Fibroblast of lung (primary cell): ENCODE results near the gene PIGC. TPM values are rescaled to one million over a fixed set of nuclear protein-coding genes. Genes with fewer than 3 reads are reported as not detected.

Experiments
- DNase-seq, 2 donors: peaks; one replicate each; pipeline versions ENCODE4 v3.0.0 to v3.0.0-alpha.2; 2010; ENCODE audit warnings: low read depth in 2 of 2
- H2AFZ ChIP-seq: 2 replicates; pipeline ENCODE4 v1.5.1; 2012; ENCODE audit warnings: low read length, control low read depth, inconsistent platforms
- H3K27ac ChIP-seq: 2 replicates; pipeline ENCODE4 v1.5.1; 2011; ENCODE audit warnings: low read length, control low read depth; ENCODE audit not compliant: insufficient read depth
- H3K27me3 ChIP-seq: 2 replicates; pipeline ENCODE4 v1.5.1; 2011; ENCODE audit warnings: mild to moderate bottlenecking, low read length; ENCODE audit not compliant: control insufficient read depth, insufficient read depth
- H3K36me3 ChIP-seq: 2 replicates; pipeline ENCODE4 v1.5.1; 2011; ENCODE audit warnings: low read length; ENCODE audit not compliant: control insufficient read depth, insufficient read depth
- H3K4me1 ChIP-seq: 2 replicates; pipeline ENCODE4 v1.5.1; 2011; ENCODE audit warnings: low read length; ENCODE audit not compliant: control insufficient read depth, insufficient read depth; ENCODE audit errors: extremely low read depth
- H3K4me2 ChIP-seq: 2 replicates; pipeline ENCODE4 v1.5.1; 2011; ENCODE audit warnings: low read length, control low read depth; ENCODE audit not compliant: insufficient read depth; ENCODE audit errors: extremely low read depth
- H3K4me3 ChIP-seq, 4 experiments: fragments of 200-600 bp in 1 of 4; sonication (generic) in 1 of 4; replicated peaks in 1 of 4; 2 replicates each; pipeline ENCODE4 v1.5.1; 2011 to 2016; ENCODE audit warnings: low read length in 4 of 4, low read depth in 3 of 4, mild to moderate bottlenecking in 3 of 4, control low read depth in 2 of 4, inconsistent platforms in 1 of 4, mixed read lengths in 1 of 4; ENCODE audit not compliant: insufficient read depth in 1 of 4; ENCODE audit errors: control extremely low read depth in 1 of 4
- H3K79me2 ChIP-seq: 2 replicates; pipeline ENCODE4 v1.5.1; 2012; ENCODE audit warnings: mild to moderate bottlenecking, low read length, inconsistent platforms; ENCODE audit not compliant: control insufficient read depth, insufficient read depth
- H3K9ac ChIP-seq: 2 replicates; pipeline ENCODE4 v1.5.1; 2011; ENCODE audit warnings: mild to moderate bottlenecking, low read length, control low read depth; ENCODE audit not compliant: insufficient read depth
- H3K9me3 ChIP-seq: 2 replicates; pipeline ENCODE4 v1.5.1; 2012; ENCODE audit warnings: low read depth, low read length; ENCODE audit not compliant: control insufficient read depth, insufficient read depth
- H4K20me1 ChIP-seq: 2 replicates; pipeline ENCODE4 v1.5.1; 2011; ENCODE audit warnings: low read length; ENCODE audit not compliant: control insufficient read depth, insufficient read depth; ENCODE audit errors: extremely low read depth
- EZH2 ChIP-seq: IDR thresholded peaks from 2 replicates; pipeline ENCODE4 v1.5.1; 2012; ENCODE audit warnings: low read length, control low read depth, mild to moderate bottlenecking; ENCODE audit errors: missing control alignments
- polyA plus RNA-seq, 2 donors: library from polyadenylated mRNA; depleted of rRNA in 1 of 2; stranded (reverse) in 1 of 2; unstranded in 1 of 2; fragments of >200 nt; gene quantifications; 2 replicates each; pipeline ENCODE4 v1.2.1, GENCODE V29; 2011 to 2012; ENCODE audit warnings: missing spikeins in 1 of 2
- total RNA-seq: library from RNA; depleted of rRNA; stranded (reverse); fragments of >200 nt; gene quantifications from 2 replicates; pipeline ENCODE4 v1.2.1, GENCODE V29; 2014
- TF ChIP-seq, protein P1 (sequence below), 2 donors: IDR thresholded peaks in 1 of 2; conservative IDR thresholded peaks in 1 of 2; 1 replicate in 1 of 2; 2 replicates in 1 of 2; pipeline ENCODE4 v1.5.1; 2011 to 2012; ENCODE audit warnings: low read length in 2 of 2, control low read depth in 1 of 2, inconsistent platforms in 1 of 2, low read depth in 1 of 2, mild to moderate bottlenecking in 1 of 2

PIGC gene
- total and polyA plus RNA-seq, 2 donors (not counting 1 experiment from before 2014, with no cell fraction given) = 20.3 to 28.9 TPM

DNA sequence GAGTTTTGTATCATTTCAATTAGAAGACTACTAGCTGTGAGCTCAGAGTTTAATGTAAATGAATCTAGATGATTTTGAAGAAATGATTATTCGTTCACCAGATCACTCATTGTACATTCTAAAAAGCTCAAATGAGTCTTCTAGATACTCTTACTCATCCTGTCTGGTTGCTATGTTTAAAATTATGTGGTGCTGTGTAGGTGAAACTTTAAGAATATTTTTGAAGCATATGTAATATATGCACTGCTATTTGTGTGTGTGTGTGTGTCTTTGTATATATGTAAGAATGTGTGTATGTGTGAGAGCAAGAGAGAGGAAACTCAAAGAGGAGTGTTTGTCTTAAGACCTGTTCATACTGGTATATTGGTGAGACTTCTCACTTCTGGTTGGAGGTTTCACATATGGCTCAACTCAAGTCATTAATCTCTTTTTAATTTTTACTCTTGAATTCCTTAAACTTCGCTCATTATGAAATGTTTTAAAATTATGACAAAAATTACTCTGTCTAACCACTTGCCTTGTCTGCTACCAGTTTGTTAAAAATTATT lies 32.0 kb downstream of the PIGC start:
- Histone ChIP-seq H3K27me3 (no peaks in the 10 kb centered on the region), H3K36me3 (no peaks in the 10 kb centered on the region), H3K27ac (no peak overlapping the region), H3K4me3 (no peak overlapping the region), H2AFZ (no peak overlapping the region), H4K20me1 (no peaks in the 10 kb centered on the region), H3K4me1 (no peaks in the 10 kb centered on the region), H3K79me2 (no peaks in the 10 kb centered on the region), H3K4me2 (no peak overlapping the region), H3K9ac (no peak overlapping the region), H3K9me3 (no peaks in the 10 kb centered on the region)
- DNase-seq = no peak
- TF ChIP-seq EZH2 = no peak
- TF ChIP-seq, protein P1, sequence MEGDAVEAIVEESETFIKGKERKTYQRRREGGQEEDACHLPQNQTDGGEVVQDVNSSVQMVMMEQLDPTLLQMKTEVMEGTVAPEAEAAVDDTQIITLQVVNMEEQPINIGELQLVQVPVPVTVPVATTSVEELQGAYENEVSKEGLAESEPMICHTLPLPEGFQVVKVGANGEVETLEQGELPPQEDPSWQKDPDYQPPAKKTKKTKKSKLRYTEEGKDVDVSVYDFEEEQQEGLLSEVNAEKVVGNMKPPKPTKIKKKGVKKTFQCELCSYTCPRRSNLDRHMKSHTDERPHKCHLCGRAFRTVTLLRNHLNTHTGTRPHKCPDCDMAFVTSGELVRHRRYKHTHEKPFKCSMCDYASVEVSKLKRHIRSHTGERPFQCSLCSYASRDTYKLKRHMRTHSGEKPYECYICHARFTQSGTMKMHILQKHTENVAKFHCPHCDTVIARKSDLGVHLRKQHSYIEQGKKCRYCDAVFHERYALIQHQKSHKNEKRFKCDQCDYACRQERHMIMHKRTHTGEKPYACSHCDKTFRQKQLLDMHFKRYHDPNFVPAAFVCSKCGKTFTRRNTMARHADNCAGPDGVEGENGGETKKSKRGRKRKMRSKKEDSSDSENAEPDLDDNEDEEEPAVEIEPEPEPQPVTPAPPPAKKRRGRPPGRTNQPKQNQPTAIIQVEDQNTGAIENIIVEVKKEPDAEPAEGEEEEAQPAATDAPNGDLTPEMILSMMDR (conservative IDR thresholded peaks at IDR 0.05 in 1 of 2, IDR thresholded peaks at IDR 0.05 in 1 of 2; ENCODE audit: low read depth in 1 of 2, low read length in 2 of 2) = no peak

DNA sequence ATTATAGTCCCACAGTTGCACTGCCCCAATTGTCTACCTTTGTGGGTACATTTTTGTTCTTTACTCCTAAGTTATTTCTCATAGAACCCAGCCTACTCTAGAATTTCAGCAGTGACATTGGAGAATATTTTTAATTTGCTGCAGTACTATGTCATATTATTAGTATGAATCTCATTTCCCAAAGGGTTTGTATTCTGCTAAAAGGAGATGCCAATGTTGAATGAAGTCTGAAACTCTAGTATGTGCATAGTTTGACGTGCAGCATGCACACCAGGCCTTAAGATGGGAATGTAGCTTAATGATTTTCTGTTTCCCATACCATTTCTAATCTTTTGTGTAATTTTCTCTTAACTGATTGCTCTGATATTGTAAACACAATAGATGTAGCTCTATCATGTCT lies 33.8 kb downstream of the PIGC start:
- no peak for TF ChIP-seq EZH2
- TF ChIP-seq, protein P1 (conservative IDR thresholded peaks at IDR 0.05 in 1 of 2, IDR thresholded peaks at IDR 0.05 in 1 of 2; ENCODE audit: low read depth in 1 of 2, low read length in 2 of 2) = no peak
- no peaks in the 10 kb centered on the region for H4K20me1 ChIP-seq
- no peak overlapping the region for H3K4me2 ChIP-seq
- no peak overlapping the region for H3K9ac ChIP-seq
- no peaks in the 10 kb centered on the region for H3K27me3 ChIP-seq
- no peaks in the 10 kb centered on the region for H3K36me3 ChIP-seq
- H3K9me3 ChIP-seq = no peaks in the 10 kb centered on the region
- no peak for DNase-seq
- H3K4me3 ChIP-seq = no peak overlapping the region
- no peaks in the 10 kb centered on the region for H3K79me2 ChIP-seq
- H2AFZ ChIP-seq = no peak overlapping the region
- H3K4me1 ChIP-seq = no peaks in the 10 kb centered on the region
- H3K27ac ChIP-seq = no peak overlapping the region

DNA sequence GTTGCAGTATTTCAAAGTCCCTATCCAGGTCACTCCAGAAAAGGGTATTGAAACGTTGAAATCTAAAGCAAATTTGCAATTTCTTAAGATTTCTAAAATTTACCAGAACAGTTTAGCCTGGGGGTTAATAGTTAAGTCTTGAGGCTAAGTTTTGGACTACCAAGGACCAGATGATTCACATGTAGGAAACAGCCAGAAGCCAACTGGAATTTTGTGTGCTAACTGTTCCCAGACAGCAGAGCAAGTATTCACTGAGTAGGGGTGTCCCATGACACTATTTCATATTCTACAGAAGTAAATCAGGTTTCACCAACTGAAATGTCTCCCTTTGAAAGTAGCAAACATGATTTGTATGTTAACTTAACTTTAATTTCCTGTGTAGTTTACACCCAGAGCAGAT lies 34.9 kb downstream of the PIGC start:
- Histone ChIP-seq H2AFZ (no peak overlapping the region), H3K36me3 (no peaks in the 10 kb centered on the region), H3K79me2 (no peaks in the 10 kb centered on the region), H3K4me3 (no peak overlapping the region), H4K20me1 (no peaks in the 10 kb centered on the region), H3K4me2 (no peak overlapping the region), H3K9me3 (no peaks in the 10 kb centered on the region), H3K9ac (no peak overlapping the region), H3K4me1 (no peaks in the 10 kb centered on the region), H3K27ac (no peak overlapping the region), H3K27me3 (no peaks in the 10 kb centered on the region)
- DNase-seq = peak in 1 of 2 donors; percentile 62
- no peak for TF ChIP-seq EZH2
- TF ChIP-seq, protein P1 (conservative IDR thresholded peaks at IDR 0.05 in 1 of 2, IDR thresholded peaks at IDR 0.05 in 1 of 2; ENCODE audit: low read depth in 1 of 2, low read length in 2 of 2) = no peak
